GM21737 (cell line): Measurements from ENCODE around the gene SPATA3.
"Not testable (repeated sequence)": the region's sequence is repeated elsewhere in the genome, so short reads cannot be mapped to it uniquely, and the experiment has no call there.

Experiments
- ATAC-seq: cut with Tn5 transposase; IDR thresholded peaks from one replicate; pipeline ENCODE4 v1.9.1; 2021; ENCODE audit warnings: mild to moderate bottlenecking, moderate library complexity; ENCODE audit not compliant: unreplicated experiment

Gene SPATA3

DNA sequence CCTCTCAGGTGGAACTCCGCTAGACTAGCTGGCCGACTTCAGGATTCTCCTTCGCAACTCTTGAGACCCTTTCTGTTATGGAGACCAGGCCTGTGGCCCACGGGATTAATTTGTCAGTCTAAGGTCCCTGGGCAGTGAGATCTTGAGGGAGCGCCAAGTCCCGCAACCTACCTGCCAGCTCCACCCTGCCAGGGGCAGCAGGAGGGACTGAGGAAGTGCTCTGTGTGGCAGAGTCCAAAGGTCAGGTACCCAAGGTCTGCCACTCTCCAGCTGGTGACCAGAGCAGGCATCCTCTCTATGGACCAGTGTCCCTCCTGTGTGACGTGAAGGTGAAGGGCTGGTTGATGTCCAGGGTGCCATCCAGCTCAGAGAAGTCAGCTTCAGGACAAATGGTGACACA, 4.3 kb upstream of the SPATA3 start:
- ATAC-seq: no peak

DNA sequence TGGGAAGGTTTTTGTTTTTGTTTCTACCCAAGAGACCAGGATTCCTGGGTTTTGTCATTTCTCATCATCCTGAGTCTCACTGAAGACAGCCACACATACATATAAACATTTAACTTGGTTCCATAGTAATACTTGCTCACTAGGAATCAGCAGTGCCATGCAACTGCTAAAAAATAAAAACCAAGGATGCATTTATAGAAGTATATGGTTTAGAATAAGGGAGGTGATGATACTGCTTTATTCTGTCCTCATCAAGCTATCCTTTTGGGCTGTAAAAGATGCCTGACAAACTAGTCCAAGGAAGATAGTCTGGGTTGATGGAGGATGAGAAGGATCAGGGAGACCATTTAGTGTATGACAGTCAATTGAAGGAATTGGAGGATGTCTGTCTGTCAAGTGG, 740 bp downstream of the SPATA3 start:
- ATAC-seq: no peak

DNA sequence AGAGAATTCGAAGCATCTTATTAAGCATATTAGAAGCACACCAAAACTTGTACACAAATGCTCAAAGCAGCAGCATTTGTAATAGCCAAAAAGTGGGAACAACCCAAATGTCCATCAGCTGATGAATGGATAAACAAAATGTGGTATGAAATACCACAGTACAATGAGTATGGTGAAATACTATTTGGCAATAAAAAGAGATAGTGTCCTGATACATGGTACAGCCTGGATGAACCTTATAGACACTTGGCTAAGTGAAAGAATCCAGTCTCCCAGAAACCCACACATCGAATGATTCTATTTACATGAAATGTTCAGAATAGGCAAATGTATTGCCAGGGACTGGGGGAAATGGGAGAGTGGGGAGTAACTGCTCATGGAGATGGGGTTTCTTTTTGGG, 3.0 kb downstream of the SPATA3 start:
- ATAC-seq: no peak

DNA sequence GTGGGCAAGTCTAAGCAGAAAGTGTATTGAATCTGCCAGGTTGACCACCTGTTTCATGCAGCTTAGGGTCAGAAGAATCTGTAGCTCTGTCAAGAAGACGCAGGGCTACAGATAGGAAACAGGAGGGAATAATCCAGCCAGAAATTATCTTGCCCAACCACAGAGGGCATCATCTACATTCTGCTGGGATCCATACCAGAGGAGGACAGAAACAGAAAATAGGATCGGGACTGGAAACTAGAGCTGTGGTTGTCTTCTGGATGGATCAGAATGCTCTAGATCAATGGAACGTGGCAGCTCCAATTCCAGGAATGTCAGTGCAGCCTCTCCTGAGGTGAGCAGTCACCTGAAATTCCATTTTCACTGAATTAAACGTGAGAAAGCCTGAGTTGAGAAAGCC, 3.6 kb downstream of the SPATA3 start:
- ATAC-seq: no peak

DNA sequence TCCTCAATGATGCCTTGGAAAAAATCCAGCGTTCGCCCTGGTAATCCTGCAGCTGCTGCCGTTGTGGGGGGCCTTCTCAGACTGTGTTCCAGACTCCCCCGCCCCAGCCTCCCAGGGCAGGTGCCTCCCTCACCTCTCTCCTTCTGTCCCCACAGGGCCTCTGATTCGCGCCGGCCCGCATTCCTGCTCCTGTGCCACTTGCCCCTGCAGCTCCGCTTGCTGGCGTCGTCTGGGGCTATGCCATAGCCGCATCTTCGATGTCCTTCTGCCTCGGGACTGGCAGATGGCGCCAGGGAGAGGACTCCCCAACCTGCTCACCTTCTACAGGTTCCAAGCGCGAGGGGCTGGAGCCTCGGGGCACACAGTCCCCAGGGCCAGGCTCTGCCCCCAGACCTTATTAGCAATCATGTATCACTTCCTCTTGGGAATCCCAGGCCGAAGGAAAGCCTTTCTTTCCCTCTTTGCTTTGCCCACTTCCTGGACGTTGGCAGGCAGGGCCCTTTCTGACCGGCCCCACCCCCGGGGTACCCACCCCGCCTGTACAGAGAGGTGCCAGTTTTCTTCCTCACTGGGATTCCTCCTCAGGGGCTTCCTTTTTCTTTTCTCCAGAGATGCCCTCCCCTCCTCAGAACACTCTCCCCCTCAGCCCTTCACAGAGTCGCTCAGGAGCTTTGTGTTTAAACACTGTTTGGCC, 4.4 kb downstream of the SPATA3 start:
- no peak for ATAC-seq

DNA sequence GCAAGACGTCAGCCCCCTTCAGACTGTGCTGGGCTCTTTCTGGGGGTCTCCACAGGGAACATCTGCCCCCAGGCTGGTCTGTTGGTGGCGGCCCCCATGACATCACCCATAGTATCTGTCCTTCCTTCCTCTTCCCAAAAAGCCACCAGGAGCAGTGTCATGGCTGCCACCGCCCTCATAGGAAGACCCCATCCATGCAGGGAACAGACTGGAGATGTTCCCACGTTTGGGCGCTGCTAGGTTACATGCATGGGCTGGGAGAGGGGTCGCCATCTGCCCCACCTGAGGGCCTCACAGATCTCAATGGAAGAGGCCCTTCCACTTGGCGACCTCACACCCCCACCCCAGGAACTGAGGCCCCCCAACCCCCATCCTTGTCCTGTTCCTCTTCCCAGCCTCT, 5.1 kb downstream of the SPATA3 start:
- no peak for ATAC-seq

DNA sequence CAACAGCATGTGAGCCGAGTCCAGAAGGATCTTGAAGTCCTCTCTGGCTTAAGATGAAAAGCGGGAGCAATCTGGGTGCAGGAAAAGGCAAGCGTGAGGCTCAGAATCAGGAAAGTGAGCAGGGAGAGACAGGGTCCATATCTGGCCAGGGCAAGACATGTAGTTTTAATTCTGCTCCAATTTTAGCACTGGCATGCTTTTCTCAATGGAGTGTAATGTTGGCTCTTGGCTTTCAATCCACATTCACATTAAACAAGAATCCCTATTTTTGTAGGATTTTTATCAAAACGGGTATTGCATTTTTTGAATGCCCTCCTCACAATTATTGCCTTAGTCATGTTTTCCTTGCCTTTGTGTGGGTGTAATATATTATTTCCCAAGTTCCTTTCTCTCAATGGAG, 6.0 kb downstream of the SPATA3 start:
- ATAC-seq: no peak

DNA sequence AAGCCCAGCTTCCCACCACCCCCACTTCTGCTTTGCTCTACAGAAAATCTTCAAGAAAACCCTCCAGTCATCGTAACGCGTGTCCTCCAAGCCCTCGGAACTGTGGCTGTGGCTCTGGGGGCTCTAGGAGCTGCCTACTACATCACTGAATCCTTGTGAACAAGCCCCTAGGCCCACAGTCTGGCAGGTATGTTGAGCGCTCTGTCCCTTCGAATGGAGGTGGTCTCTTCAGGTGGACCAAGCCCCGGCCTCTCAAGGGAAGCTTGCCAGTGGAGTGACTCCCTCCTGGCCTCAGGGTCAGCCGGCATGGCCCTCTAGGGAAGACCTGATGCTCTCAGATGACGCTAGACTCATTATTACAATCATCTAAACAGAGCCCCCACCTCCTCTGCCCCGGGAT, 6.7 kb downstream of the SPATA3 start:
- ATAC-seq: no peak

DNA sequence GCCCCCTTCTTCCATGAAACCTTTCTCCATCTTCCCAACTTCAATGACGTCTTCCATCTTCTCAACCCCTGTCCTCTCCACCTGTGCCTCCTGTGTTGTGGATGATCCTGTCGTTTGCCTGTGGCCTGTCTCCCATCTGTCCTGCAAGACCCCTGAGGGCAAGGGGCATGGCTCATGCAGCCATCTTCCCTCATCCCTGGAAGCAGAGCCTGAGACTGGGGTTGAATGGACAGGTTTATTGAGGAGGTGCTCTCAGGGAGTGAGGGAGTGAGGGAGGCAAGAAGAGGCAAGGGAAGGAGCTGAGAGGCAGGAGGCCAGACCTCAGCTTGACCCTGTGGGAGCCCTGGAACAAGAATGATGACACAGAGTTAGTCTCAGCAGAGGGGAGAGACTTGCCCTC, 7.3 kb downstream of the SPATA3 start:
- ATAC-seq: no peak

DNA sequence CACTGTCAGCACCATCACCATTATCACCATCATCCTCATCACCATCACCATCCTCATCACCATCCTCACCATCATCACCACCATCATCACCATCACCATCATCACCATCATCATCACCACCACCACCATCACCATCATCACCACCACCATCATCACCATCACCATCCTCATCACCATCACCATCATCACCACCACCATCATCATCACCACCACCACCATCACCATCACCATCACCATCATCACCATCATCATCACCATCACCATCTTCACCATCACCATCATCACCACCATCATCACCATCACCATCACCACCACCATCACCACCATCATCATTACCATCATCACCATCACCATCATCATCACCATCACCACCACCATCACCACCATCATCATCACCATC, 9.0 kb downstream of the SPATA3 start:
- ATAC-seq: not testable (repeated sequence)

DNA sequence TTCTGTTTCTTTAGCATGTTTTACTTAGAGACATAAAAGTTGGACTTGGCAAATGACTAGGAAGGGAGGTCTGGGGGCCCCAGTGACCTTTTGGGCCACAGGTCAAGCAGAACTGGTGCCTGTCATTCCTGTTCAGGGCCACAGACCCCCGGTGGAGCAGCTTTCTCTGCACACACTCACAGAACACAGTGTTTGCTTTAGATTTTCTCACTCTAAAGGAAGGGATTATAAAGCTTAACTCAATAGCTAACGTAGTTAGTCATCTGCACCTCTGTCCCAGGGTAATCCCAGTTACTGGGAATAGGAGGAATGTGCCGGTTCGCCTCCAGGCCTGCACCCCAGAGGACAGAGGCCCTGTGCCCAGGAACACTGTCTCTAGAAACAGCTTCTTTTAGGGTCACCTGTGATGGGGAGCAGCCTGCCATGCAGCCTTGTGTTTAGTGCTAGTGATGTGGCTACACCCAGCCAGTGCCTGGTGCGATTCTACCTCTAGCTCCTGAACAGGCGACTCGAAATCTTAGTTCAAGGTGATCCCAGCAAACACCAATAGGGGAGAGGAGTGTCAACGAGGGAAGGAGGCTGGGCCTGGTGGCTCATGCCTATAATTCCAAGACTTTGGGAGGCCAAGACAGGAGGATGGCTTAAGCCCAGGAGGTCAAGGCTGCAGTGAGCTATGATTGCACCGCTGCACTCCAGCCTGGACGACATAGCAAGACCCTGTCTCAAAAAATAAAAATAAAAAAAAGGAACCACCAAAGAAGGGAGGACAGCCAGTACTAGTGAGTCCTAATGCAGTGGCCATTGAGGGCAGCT, 11.6 kb downstream of the SPATA3 start:
- ATAC-seq: no peak

DNA sequence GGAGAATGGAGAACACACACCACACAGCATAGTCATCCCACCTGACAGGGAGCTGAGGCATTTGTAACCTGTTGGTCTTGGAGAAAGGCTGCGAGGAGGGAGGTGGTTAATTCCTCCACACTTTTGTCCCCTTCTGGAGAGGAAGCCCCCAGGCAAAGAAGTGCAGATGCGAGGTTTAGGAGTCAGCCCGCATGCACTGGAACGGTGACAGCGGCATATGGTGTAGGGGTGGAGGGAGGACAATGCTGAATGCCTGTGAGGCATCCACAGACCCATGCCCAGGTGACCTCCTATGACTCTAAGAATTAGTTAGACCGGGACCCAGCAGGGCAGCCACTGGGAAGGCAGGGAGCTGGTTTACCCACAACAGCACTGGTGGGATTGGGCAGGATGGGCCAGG, 12.2 kb downstream of the SPATA3 start:
- ATAC-seq: no peak

DNA sequence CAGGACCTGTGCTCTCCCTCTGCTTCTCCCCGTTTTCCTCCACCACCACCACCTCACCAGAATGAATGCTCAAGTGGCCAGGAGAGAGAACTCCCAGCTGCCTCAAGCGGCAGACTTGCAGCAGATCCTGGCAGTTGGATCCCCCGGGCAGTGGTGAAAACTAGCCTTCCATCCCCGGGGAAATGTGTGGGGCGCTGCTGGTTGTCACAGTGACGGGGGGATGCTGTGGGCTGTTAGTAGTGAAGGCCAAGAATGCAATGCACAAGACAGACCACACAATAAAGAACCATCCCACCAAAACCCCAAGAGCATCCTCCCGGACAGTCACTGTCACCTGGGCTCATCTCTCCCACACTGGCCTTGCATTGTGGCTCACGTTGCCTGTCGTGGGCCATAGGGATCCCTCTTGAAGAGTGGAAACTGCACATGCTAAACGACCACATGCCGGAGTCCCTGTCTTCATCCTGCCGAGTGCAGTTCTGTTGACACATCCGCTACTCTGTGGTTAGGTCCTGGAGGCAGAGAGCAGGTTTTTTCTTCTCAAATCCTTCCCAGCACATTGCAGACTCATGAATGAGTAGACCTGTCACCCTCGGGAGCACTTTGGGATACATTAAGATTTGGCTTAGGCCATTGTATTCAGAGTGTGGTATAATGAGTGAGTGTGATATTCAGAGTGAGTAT, 13.5 kb downstream of the SPATA3 start:
- ATAC-seq: no peak

DNA sequence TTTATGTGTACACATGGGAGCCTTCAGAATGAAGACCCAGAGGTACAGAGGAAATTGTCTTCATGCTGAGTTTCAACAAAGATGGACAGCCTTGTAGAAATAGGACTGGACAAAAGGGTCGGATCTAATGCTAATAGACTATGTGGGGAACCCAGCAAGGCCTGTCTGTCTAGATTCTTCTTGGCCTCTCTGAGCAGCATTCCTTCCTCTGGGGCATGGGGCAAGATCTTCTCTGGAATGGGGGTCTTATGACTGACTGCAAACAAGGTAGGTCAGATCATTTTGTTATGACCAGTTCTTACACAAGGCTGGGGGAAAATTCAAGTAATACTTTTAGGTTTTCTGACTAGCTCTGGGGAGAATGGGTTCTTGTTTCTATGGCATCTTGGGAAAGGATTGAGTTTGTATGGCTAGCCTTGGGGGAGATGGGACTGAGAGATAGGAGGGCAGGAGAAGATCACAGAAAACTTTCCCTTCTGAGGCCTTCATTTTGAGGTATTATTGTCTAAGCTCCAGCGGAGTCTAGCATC, 14.3 kb downstream of the SPATA3 start:
- ATAC-seq: no peak

DNA sequence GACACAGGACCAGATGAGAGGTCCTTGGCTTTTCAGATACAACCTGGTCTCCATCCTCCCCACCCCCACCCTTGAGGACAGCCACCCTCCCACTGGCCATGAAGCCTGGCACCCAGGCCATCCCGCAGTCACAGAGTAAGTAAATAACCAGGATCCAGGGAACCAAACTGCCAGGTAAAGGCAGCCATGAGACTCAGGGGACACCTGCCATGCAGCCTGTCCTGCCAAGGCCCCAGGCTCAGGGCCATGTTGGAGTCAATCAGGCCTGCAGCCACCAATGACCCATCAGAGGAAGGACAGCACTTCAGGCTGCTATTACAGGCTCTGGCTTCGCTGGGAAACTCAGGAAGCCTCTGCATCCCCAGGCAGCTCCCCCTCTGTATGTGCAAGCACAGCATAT, 15.6 kb downstream of the SPATA3 start:
- ATAC-seq: no peak

DNA sequence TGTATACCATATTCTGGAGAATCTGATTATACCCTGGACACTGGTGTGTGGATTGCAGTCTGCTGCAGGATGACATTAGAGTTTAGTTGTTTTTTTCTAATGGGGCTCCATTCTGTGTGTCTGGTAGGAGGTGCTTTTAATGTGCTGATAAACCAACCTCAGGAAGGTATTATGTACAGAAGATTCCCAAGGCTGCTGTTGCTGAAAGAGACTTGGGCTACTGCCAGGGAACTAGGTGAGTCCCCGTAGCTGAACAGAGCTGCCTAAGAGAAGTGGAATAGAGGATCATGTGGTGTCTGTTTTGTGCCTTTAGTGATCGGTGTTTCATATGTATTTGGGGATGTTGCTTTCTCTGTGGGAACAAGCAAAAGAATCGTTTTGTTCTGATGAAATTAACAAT, 16.5 kb downstream of the SPATA3 start:
- no peak for ATAC-seq

DNA sequence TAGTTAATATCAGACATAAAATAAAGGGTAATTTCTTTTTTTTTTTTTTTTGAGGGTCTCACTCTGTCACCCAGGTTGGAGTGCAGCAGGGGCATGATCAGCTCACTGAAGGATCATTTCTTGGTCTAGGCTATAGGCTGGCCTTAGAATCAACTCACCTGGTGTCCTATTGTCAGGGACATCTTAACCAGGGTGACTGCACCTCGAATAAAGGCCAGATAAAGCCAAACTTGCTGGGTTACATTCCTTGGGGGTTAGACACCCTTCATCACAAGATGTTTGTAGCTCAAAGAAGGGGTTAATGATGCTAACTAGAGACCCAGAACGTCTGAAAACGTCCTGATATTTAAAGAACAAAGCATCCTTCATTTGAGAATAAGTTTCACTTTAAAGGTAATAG, 17.9 kb downstream of the SPATA3 start:
- no peak for ATAC-seq

DNA sequence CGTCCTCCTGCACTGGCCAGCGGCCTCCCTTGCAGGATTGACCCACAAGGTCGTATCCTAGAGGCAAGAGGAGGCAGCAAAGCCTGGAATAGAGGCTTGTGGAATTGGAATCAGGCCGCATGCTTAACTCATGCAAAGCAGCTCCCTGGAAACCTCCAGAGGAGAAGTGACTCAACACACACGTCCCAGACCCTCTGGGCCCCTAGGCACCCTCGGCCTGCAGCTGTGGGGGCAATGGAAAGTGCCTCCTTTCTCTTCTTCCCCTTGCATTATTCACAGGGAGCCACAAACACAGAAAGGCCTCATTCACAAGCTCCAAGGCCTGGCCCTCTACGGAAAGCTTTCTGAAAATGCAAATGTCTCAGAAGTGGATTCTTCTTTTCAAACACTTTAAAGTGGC, 19.6 kb downstream of the SPATA3 start:
- ATAC-seq: no peak

DNA sequence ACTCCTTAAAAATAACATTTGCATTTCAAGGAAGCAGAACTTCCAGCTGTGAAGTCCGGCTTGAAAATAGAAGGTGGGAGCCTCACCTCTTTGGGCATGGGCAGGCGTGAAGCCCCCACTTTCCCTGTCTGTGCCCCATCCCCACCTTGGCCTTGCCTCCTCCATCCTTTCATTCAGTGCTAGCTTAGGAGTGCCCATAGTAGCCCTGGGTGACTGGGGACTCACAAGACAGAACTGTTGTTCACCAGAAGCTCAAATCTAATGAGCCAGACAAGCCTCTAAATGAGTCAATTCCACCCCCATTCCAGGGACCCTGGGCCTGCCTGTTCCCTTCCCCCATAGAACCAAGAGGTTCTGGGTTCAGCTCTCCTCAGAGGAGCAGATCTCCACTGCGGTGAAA, 20.0 kb downstream of the SPATA3 start:
- no peak for ATAC-seq

DNA sequence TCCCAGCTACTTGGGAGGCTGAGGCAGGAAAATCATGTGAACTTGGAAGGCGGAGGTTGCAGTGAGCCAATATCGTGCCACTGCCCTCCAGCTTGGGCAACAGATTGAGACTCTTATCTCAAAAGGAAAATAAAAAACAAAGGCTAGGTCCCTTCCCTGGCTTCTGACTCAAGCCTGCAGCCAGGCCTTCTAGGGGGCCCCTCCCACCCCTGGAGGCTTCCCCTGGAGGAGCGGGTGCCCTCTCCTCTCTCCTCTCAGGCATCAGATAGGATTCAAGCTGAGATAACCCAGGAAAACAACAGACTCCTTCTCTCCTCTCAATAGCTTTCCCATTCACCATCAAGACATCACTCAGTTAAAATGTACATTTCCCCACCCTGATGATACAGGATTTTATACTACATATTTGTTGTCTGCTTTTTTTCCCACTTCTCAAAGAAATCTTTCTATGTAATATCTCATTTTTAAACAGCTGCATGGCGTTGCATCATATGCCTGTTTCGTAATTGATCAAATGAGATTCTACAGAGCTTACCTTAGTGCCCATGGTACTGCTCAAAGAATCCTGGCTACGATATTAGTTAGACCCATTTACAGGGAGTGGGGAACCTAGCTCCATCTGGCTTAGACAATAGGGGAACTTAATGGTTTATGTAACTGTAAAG, 20.8 kb downstream of the SPATA3 start:
- no peak for ATAC-seq

DNA sequence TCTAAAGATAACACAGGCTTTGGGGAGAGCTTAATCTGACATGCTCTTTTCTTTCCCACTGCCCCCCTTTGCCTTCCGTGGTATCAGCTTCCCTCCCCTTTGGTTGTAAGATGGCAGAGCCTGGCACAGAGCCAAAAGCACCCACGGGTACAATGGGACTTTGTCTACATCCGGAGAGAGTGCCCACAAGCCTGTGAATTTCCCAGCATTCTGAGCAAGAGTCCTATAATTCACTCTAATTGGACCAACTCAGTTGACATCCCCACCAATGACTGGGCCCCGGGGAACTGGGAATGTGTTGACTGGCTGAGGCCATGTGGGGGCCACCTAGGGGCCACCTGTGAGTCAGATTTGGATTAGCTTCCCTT, 21.3 kb downstream of the SPATA3 start:
- no peak for ATAC-seq
